ENCODE data around the gene FKBP1B.

DNA sequence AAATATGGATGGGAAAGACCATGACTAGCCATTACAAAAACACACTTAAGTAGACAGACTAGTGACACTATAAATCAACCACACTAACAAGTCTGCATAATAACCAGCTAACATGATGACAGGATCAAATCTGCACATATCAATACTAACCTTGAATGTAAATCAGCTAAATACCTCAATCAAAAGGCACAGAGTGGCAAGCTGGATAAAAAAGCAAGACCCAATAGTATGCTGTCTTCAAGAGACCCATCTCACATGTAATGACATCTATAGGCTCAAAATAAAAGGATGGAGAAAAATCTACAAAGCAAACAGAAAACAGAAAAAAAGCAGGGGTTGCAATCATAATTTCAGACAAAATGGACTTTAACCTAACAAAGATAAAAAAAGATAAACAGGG is 57.2 kb downstream of the FKBP1B start:
- TF ChIP-seq EZH2phosphoT487 (IDR thresholded peaks at IDR 0.05; ENCODE audit: borderline replicate concordance, low read length) (no peak), EZH2 (IDR thresholded peaks at IDR 0.05; ENCODE audit: low read length, unreplicated experiment) (no peak)

Data from PC-3 (cell line).